Nephron progenitor cell (in vitro differentiated cells): ENCODE measurements around the gene COL4A1.

Experiments used
- DNase-seq: peaks from one replicate; pipeline ENCODE4 v3.0.0; 2021
- H3K27ac Mint-ChIP-seq: 2 replicates; pipeline ENCODE4 v1.8.0; 2021; ENCODE audit warnings: mild to moderate bottlenecking, moderate library complexity, mixed read lengths
- H3K27me3 Mint-ChIP-seq: 2 replicates; pipeline ENCODE4 v1.8.0; 2021; ENCODE audit warnings: mild to moderate bottlenecking, low read depth, mixed read lengths; ENCODE audit not compliant: poor library complexity
- H3K36me3 Mint-ChIP-seq: 2 replicates; pipeline ENCODE4 v1.8.0; 2021; ENCODE audit warnings: low read depth, mixed read lengths
- H3K4me1 Mint-ChIP-seq: 2 replicates; pipeline ENCODE4 v1.8.0; 2021; ENCODE audit warnings: mixed read lengths
- H3K4me3 Mint-ChIP-seq: 2 replicates; pipeline ENCODE4 v1.8.0; 2021; ENCODE audit warnings: mild to moderate bottlenecking, moderate library complexity, mixed read lengths
- H3K9me3 Mint-ChIP-seq: 2 replicates; pipeline ENCODE4 v1.8.0; 2021; ENCODE audit warnings: mild to moderate bottlenecking, moderate library complexity, mixed read lengths
- TF ChIP-seq, protein P1 (sequence below): fragments of 200-600 bp; sonication (generic); IDR thresholded peaks from 2 replicates; pipeline ENCODE4 v1.5.0; 2021; ENCODE audit warnings: antibody characterized with exemption

COL4A1 gene

DNA sequence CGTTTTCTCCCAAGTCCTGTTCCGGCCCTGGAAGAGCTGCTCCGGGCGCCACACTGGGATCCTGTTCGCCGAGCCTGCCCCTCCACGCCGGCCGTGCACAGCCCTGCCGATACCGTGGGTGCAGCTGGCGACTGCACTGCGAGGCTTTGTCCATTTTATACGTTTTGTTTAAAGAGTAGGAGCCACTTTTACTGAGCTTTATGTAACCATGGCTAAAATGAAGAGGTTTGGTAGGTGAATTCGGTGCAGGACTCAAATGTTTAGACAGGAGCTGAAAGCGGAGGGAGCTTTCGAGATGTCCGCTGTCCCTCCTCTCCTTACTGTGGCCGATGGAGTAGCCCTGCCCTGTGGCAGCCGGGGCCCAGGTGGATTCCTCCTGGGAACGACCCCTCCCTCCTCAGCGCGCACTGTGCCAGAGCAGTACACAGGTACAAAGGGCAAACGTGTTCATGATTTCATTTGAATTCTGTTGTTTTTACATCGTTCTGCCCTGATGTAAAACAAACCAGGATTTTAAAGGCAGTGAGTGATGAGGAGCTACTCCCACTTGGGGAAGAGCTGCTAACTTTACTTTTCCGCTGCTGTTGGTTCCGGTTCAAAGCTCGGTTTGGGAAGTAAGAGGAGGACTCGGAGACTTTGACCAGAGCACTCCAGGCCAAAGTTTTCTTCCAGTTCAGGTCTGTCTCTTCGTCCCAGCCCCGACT, 1.9 kb upstream of the COL4A1 start:
- DNase-seq: peak; percentile 39
- Mint-ChIP-seq H3K4me3 (peak overlapping the region; percentile 96), H3K27ac (peak overlapping the region; percentile 81), H3K36me3 (peaks cover 7% of the 10 kb centered on the region), H3K4me1 (peaks cover 77% of the 10 kb centered on the region), H3K9me3 (no peaks in the 10 kb centered on the region), H3K27me3 (peaks cover 18% of the 10 kb centered on the region)
- TF ChIP-seq, protein P1, sequence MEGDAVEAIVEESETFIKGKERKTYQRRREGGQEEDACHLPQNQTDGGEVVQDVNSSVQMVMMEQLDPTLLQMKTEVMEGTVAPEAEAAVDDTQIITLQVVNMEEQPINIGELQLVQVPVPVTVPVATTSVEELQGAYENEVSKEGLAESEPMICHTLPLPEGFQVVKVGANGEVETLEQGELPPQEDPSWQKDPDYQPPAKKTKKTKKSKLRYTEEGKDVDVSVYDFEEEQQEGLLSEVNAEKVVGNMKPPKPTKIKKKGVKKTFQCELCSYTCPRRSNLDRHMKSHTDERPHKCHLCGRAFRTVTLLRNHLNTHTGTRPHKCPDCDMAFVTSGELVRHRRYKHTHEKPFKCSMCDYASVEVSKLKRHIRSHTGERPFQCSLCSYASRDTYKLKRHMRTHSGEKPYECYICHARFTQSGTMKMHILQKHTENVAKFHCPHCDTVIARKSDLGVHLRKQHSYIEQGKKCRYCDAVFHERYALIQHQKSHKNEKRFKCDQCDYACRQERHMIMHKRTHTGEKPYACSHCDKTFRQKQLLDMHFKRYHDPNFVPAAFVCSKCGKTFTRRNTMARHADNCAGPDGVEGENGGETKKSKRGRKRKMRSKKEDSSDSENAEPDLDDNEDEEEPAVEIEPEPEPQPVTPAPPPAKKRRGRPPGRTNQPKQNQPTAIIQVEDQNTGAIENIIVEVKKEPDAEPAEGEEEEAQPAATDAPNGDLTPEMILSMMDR: no peak

DNA sequence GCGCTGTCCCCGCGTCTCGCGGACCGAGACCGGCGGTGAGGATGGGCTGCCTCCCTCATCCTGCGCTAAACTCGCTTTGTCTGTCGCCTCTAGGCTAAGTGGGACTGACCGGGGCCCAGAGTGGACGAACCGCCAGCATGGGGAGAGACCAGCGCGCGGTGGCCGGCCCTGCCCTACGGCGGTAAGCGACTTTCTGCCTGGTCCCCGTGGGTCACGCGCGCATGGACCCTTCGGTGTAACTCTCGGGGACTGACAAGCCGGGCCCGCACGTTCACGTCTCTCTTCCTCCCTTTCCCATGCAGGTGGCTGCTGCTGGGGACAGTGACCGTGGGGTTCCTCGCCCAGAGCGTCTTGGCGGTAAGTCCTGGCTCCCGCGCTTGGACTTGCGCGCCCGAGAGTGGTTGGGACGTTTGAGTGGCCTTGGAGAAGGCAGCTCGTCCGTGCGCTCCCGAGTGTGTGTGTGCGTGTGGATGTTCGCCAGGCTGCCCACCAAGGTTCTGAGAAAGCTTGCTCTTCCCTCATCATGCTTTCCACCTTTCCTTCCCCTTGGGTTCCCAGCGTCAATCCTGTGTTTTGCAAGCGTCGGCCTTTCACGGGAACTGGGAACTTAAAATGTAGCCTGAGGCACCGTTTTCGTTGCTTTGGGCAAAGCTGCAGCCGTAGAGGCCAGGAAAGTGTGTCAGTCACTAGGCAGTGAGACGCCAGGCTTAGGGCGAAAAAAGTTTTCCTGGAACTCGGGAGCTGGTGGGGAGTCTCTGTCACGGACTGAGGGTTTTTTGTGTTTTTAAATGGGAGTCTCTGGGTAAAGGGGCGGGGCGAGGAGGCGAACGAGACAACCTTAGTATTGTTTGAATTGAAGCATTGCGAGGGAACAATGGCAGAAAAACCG, 1.1 kb upstream of the COL4A1 start:
- H3K27ac Mint-ChIP-seq: peak overlapping the region; percentile 81
- no peaks in the 10 kb centered on the region for H3K9me3 Mint-ChIP-seq
- H3K4me3 Mint-ChIP-seq: peak overlapping the region; percentile 96
- DNase-seq: peak; percentile 59
- peaks cover 6% of the 10 kb centered on the region for H3K36me3 Mint-ChIP-seq
- TF ChIP-seq, protein P1: no peak
- H3K4me1 Mint-ChIP-seq: peaks cover 81% of the 10 kb centered on the region
- peaks cover 18% of the 10 kb centered on the region for H3K27me3 Mint-ChIP-seq

DNA sequence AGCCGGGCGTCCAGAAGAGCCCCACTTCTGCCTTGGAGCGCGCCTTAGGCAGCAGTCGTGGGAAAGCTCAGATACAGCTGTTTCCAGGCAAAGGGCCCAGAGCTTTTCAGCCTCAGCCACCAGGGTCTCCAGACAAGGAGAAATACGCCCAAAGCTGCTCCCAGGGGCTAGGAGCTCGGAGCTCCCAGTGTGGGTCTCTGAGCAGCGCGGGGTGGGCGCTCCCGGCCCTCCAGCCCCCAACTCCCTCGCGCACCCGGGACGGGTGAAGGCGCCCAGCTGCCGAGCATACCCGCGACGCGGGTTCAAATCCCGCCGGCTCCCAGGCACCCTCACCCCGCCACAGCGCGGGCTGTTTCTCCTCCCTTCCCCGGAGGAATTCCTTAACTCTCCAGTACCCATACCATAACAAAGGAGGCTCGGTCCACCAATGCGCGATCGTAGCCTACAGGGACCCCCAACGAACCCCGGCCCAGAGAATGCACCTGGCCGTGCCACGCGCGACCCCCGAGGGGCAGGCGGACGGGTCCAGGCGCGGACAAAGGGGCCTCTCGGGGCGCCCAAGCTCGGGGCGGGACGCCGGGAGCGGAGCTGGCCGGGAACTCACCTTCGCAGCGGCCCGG, 507 bp downstream of the COL4A1 start:
- TF ChIP-seq, protein P1: no peak
- Mint-ChIP-seq H3K27me3 (peaks cover 14% of the 10 kb centered on the region), H3K36me3 (peaks cover 16% of the 10 kb centered on the region), H3K4me1 (peaks cover 76% of the 10 kb centered on the region), H3K4me3 (peak overlapping the region; percentile 84), H3K9me3 (no peaks in the 10 kb centered on the region), H3K27ac (no peak overlapping the region)
- peak; percentile 46 for DNase-seq

DNA sequence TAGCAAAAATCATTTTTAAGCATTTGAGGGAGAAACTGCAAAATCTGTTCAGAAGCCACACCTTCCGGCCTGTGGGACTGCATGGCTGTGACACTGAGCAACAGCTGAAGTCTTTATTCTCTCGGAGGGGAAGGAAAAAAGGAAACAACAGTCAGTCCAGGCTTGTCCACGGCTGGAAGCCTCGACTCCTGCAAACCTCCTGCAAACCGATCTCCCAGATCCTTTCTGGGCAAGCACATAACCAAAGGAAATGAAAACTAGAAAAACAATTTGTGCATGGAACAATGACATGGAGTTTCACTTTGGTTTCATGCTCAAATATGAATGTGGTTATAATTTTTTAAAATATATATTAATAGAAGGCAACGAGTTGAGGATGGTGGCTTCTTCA, 1.0 kb downstream of the COL4A1 start:
- Mint-ChIP-seq H3K27ac (no peak overlapping the region), H3K4me1 (peaks cover 75% of the 10 kb centered on the region), H3K9me3 (no peaks in the 10 kb centered on the region), H3K36me3 (peaks cover 18% of the 10 kb centered on the region), H3K4me3 (peak overlapping the region; percentile 84), H3K27me3 (peaks cover 14% of the 10 kb centered on the region)
- TF ChIP-seq, protein P1: no peak
- DNase-seq: no peak

DNA sequence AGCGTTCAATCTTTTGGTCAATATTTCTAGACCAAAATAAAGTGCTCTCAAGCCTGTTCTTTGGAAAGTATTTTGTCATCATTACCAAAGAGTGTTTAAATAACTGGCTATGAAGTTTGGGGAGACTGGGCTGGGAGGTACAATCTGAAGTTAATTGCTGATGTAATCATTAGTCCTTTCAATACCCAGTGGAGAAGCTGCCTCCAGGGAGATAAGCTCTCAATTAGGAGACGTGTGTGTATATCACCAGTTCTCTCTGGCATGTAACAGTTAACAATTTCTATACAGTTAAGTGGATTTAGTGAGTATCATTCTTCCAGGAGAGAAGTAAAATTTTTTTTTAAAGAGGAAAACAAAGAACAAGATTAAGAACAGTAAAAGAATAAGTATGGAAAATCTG, 1.4 kb downstream of the COL4A1 start:
- Mint-ChIP-seq H3K36me3 (peaks cover 18% of the 10 kb centered on the region), H3K4me3 (peak overlapping the region; percentile 84), H3K4me1 (peaks cover 71% of the 10 kb centered on the region), H3K9me3 (no peaks in the 10 kb centered on the region), H3K27ac (no peak overlapping the region), H3K27me3 (peaks cover 14% of the 10 kb centered on the region)
- TF ChIP-seq, protein P1: no peak
- DNase-seq: no peak
